ENCODE results near the gene CUL3.

The CUL3 gene

DNA sequence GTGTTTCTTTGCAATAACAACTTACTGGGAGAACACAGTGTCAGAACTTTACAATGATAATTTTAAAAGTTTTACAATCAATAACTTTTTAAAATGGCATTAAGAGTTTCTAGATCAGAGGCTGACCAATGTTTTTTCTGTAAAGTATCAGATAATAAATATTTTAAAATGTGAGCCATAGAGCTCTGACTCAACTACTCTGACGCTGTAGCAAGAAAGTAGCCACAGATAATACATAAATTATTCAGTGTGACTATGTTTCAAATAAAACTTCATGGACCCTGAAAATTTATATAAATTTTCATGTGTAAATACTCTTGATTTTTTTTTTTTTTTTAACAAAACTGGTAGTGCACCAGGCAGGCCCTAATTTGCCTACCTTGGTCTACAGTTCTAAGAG is 77.4 kb downstream of the CUL3 start:
- Histone ChIP-seq H3K9me2 (replicated peaks; ENCODE audit: insufficient read depth, low read length) (no peaks in the 10 kb centered on the region), H3K79me2 (ENCODE audit: insufficient read depth, low read length) (peaks cover 48% of the 10 kb centered on the region), H3F3A (ENCODE audit: insufficient read depth) (peaks cover 10% of the 10 kb centered on the region; the same call in 1 of the 2 replicates), H3K9ac (ENCODE audit: low read length) (no peak overlapping the region), H3K36me3 (ENCODE audit: low read length) (peaks cover 62% of the 10 kb centered on the region), H4K20me1 (ENCODE audit: low read depth, low read length) (no peaks in the 10 kb centered on the region), H3K9me3 (ENCODE audit: insufficient read depth, low read length) (no peaks in the 10 kb centered on the region), H2AFZ (ENCODE audit: low read depth, low read length, severe bottlenecking) (no peak overlapping the region), H3K4me3 (ENCODE audit: insufficient read depth, low read length, poor library complexity, severe bottlenecking) (no peak overlapping the region), H3K4me2 (ENCODE audit: low read depth, low read length, poor library complexity, severe bottlenecking) (no peak overlapping the region), H3K27ac (ENCODE audit: low read depth, low read length) (no peak overlapping the region), H3K27me3 (ENCODE audit: low read length) (no peaks in the 10 kb centered on the region)
- TF ChIP-seq, protein P1, sequence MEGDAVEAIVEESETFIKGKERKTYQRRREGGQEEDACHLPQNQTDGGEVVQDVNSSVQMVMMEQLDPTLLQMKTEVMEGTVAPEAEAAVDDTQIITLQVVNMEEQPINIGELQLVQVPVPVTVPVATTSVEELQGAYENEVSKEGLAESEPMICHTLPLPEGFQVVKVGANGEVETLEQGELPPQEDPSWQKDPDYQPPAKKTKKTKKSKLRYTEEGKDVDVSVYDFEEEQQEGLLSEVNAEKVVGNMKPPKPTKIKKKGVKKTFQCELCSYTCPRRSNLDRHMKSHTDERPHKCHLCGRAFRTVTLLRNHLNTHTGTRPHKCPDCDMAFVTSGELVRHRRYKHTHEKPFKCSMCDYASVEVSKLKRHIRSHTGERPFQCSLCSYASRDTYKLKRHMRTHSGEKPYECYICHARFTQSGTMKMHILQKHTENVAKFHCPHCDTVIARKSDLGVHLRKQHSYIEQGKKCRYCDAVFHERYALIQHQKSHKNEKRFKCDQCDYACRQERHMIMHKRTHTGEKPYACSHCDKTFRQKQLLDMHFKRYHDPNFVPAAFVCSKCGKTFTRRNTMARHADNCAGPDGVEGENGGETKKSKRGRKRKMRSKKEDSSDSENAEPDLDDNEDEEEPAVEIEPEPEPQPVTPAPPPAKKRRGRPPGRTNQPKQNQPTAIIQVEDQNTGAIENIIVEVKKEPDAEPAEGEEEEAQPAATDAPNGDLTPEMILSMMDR (IDR thresholded peaks at IDR 0.05; ENCODE audit: insufficient read depth, low read length, poor library complexity, severe bottlenecking) = no peak
- no peak for TF ChIP-seq EZH2phosphoT487 (conservative IDR thresholded peaks at IDR 0.05; ENCODE audit: low read length)

DNA sequence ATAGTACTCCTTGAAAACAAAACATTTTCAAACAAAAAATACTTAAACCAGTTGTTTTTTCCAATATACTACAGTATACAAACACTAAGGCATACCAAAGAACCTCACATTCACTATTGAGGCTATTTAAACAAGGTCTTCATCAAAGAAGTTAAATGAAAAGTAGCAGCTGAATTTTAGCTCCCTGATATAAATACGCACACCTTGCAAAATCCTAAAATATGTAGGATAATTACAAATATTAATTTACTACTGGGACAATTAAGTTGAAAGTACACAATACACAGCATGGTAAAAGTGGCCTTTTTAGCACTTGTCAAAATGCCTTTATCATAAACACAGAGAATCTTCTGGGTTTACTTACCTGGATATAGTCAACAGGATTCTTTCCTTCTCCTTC is 78.7 kb downstream of the CUL3 start:
- Histone ChIP-seq H2AFZ (ENCODE audit: low read depth, low read length, severe bottlenecking) (no peak overlapping the region), H3F3A (ENCODE audit: insufficient read depth) (peaks cover 22% of the 10 kb centered on the region; the same call in 1 of the 2 replicates), H4K20me1 (ENCODE audit: low read depth, low read length) (no peaks in the 10 kb centered on the region), H3K36me3 (ENCODE audit: low read length) (peaks cover 68% of the 10 kb centered on the region), H3K4me3 (ENCODE audit: insufficient read depth, low read length, poor library complexity, severe bottlenecking) (no peak overlapping the region), H3K27me3 (ENCODE audit: low read length) (no peaks in the 10 kb centered on the region), H3K27ac (ENCODE audit: low read depth, low read length) (no peak overlapping the region), H3K9me3 (ENCODE audit: insufficient read depth, low read length) (no peaks in the 10 kb centered on the region), H3K79me2 (ENCODE audit: insufficient read depth, low read length) (peaks cover 40% of the 10 kb centered on the region), H3K9me2 (replicated peaks; ENCODE audit: insufficient read depth, low read length) (no peaks in the 10 kb centered on the region), H3K9ac (ENCODE audit: low read length) (no peak overlapping the region), H3K4me2 (ENCODE audit: low read depth, low read length, poor library complexity, severe bottlenecking) (no peak overlapping the region)
- TF ChIP-seq, protein P1 (IDR thresholded peaks at IDR 0.05; ENCODE audit: insufficient read depth, low read length, poor library complexity, severe bottlenecking) = no peak
- TF ChIP-seq EZH2phosphoT487 (conservative IDR thresholded peaks at IDR 0.05; ENCODE audit: low read length) = no peak

DNA sequence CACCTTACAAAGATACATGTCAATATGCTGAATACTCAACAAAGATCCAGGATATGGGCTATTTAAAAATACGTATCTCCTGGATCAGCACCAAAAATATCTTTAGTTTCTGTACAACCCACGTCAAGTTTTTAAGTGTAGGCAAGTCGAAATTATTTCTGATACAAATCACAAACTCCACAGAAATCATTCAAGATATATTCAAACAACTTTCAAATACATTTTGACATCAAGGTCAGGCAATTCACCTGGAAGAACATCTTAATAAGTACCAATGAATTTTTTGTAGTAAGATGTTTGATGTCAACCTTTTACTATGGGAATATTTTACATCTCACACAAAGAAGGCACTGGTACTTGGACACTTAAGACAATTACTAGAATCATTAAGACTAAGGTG is 86.2 kb downstream of the CUL3 start:
- Histone ChIP-seq H4K20me1 (ENCODE audit: low read depth, low read length) (no peaks in the 10 kb centered on the region), H3K4me2 (ENCODE audit: low read depth, low read length, poor library complexity, severe bottlenecking) (no peak overlapping the region), H3K9me2 (replicated peaks; ENCODE audit: insufficient read depth, low read length) (no peaks in the 10 kb centered on the region), H3K36me3 (ENCODE audit: low read length) (peaks cover 80% of the 10 kb centered on the region), H3K27me3 (ENCODE audit: low read length) (no peaks in the 10 kb centered on the region), H3K4me3 (ENCODE audit: insufficient read depth, low read length, poor library complexity, severe bottlenecking) (no peak overlapping the region), H3F3A (ENCODE audit: insufficient read depth) (peaks cover 65% of the 10 kb centered on the region; the same call in 1 of the 2 replicates), H3K79me2 (ENCODE audit: insufficient read depth, low read length) (peaks cover 5% of the 10 kb centered on the region; the same call in 1 of the 2 replicates), H3K27ac (ENCODE audit: low read depth, low read length) (no peak overlapping the region), H3K9me3 (ENCODE audit: insufficient read depth, low read length) (no peaks in the 10 kb centered on the region), H2AFZ (ENCODE audit: low read depth, low read length, severe bottlenecking) (no peak overlapping the region), H3K9ac (ENCODE audit: low read length) (no peak overlapping the region)
- TF ChIP-seq EZH2phosphoT487 (conservative IDR thresholded peaks at IDR 0.05; ENCODE audit: low read length) = no peak
- TF ChIP-seq, protein P1 (IDR thresholded peaks at IDR 0.05; ENCODE audit: insufficient read depth, low read length, poor library complexity, severe bottlenecking) = no peak
